Nucleus accumbens (tissue), 56 donors: Measurements from ENCODE around the gene NOL4.
A peak's percentile ranks its signal among the peaks of the same experiment; 100 is the strongest.
"Not testable (repeated sequence)": the region's sequence is repeated elsewhere in the genome, so short reads cannot be mapped to it uniquely, and the experiment has no call there.

ENCODE experiments used
- DNase-seq, 56 donors: peaks; one replicate each; lab custom pipeline; 2025; lab: John Stamatoyannopoulos, UW

NOL4 gene, protein sequence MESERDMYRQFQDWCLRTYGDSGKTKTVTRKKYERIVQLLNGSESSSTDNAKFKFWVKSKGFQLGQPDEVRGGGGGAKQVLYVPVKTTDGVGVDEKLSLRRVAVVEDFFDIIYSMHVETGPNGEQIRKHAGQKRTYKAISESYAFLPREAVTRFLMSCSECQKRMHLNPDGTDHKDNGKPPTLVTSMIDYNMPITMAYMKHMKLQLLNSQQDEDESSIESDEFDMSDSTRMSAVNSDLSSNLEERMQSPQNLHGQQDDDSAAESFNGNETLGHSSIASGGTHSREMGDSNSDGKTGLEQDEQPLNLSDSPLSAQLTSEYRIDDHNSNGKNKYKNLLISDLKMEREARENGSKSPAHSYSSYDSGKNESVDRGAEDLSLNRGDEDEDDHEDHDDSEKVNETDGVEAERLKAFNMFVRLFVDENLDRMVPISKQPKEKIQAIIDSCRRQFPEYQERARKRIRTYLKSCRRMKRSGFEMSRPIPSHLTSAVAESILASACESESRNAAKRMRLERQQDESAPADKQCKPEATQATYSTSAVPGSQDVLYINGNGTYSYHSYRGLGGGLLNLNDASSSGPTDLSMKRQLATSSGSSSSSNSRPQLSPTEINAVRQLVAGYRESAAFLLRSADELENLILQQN

DNA sequence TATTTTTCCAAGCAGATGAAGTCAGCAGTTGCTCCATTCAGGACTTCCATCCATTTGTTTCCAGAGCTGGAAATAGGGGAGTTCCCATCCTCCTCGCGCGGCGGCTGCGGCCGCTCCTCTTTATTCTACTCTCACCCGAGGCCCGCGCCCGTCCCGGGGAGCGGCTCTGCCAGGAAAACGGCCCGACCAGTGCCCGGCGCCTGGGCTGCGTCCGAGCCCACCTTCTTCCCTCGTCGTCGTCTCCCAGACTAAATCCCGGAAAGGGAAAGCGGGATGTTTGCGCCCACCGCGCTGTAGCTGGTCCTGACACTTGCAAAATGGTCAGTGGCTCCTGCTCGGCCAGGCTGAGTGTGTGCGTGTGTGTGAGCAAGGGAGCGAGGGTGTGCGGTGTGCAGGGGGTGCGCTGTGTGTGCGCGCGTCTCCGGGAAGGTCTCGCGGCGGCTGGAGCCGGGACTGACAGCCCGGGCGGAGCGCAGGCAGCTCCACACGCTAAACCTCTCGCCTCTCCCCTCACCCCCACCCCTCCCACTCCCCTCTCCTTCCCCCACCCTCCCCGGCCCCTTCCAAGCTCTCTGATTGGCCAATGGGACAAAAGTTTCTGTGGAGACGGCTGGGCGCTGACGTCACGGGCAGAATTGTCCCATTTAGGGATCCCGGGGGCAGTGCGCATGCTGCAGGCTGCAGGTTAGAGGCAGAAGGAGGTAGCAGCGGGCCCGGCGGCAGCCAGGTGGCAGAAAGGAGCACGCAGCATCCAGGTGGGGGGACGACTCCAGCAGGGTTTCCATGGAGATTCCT, at the start of gene NOL4:
Gene NOL4, minus strand, starts transcription at position 491 of the 795 bp plus-strand sequence. CDS start 1,660 bp downstream, outside the sequence.
- peak; percentile 8 to 97 (median 82) for DNase-seq

DNA sequence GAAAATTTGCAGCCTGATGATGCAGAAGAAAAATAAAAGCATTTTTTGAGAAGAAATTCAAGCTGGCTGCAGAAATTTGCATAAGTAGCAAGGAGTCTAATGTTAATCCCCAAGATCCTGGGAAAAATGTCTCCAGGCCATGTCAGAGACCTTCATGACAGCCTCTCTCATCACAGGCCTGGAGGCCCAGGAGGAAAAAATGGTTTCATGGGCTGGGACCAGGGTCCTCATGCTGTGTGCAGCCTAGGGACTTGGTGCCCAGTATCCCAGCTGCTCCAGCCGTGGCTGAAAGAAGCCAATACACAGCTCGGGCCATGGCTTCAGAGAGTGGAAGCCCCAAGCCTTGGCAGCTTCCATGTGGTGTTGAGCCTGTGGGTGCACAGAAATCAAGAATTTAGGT, 41.3 kb upstream of the NOL4 start:
- not testable (repeated sequence) for DNase-seq

DNA sequence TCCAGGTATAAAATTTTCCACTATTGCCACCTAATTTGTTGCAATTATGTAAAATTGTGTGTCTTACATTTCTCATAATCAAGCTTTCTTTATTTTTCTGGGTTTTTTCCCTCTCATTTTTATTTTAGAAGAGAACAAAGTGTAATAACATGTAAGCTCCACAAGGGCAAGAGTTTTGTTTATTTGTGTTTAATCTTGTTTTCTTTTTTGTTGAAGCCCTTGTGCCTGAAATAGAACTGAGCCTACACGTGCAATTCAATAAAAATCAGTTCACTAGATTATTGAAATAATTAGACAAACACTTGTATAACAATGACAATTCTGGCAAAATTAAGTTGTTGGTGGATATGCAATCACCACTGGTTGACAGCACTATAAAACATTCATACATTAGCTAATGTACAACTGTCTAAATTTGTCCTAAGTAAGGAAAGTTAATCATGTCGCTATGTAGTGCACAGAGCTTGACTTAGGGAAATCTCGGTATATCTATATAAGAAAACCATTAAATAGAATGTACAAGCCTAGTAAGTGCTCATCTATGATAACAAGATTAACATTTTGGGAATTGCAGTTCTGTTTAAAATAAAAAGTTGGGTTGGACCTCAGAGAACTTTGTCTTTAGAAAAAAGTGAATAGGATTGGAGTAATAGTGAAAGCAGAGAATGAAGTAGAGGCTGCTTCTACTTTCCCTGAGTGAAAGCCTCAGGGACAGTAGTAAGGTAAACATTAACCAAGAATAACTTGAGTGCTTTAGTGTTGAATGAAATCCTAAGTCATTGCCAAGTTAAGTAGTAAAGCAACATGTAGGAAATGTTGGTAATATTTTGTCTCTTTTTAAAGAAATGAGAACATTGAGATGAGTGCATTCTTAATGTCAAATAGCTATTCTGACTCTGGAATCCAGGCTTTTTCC, 37.4 kb upstream of the NOL4 start:
- DNase-seq: no peak

DNA sequence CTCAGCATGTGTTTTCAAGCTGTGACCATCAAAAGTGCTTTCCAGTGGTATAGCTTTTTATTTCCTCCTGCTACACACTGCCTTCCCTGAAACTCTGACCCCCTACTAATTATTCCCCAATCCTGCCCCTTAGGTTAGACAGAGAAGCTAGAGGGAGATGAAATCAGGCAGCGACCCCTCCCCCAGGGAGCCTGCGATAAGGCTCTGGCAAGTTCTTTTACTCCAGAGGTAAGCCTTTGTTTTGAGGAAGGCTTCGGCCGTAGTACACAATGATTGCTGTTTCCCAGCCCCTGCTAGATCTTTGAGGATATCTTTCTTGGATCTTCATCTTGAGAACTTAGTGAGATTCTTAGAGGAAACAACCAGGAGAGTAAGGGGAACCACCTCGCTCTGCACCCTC, 33.5 kb upstream of the NOL4 start:
- no peak for DNase-seq

DNA sequence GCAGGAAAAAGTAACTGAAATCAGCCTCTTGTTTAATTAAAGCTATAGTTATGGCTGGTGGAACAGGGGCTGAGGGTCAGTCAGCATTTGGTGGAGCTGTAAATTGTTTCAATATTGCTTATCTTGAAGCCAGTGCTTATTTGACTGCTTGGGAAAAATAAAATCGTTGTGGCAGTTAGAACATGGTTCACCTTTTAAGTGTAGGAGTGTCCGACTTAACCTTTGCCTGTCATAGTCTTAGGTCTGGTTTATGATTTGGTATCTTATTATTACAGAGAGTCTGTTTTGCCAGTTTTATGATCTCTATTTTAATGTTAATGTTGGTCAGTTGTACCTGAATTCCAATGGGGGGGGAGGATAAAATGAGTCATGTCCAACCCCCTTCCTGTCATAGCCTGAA, 27.2 kb upstream of the NOL4 start:
- no peak for DNase-seq

DNA sequence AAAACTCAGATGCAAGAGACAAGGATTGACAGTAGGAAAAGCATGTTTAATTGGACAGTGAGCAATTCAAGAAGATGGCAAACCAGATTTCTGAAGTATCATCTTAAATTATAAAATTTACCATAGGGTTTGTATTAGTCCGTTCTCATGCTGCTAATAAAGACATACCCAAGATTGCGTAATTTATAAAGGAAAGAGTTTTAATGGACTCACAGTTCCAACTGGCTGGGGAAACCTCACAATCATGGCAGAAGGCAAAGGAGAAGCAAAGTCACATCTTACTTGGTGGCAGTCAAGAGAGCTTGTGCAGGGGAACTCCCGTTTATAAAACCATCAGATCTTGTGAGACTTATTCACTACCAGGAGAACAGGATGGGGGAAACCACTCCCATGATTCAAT, 24.0 kb upstream of the NOL4 start:
- no peak for DNase-seq

DNA sequence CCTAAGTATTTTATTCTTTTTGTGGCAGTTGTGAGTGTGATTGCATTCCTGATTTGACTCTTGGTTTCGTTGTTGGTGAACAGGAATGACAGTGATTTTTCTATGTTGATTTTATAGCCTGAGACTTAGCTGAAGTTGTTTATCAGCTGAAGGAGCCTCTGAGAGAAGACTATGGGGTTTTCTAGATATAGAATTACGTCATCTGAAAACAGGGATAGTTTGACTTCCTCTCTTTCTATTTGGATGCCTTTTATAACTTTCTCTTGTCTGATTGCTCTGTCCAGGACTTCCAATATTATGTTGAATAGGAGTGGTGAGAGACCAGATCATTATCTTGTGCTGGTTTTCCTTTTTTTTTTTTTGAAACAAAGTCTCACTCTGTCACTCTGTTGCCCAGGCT, 18.0 kb upstream of the NOL4 start:
- DNase-seq: no peak

DNA sequence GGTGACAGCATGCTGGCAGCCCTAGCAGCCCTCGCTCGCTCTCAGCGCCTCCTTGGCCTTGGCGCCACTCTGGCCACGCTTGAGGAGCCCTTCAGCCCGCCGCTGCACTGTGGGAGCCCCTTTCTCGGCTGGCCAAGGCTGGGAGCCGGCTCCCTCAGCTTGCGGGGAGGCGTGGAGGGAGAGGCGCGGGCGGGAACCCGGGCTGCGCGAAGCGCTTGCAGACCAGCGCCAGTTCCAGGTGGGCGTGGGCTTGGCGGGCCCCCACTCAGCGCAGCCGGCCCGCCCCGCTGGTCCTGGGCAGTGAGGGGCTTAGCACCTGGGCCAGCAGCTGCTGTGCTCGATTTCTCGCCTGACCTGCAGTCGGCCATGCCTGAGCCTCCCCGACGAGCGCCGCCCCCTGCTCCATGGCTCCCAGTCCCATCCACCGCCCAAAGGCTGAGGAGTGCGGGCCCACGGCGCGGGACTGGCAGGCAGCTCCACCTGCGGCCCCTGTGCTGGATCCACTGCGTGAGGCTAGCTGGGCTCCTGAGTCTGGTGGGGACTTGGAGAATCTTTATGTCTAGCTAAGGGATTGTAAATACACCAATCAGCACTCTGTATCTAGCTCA, 9.2 kb upstream of the NOL4 start:
- not testable (repeated sequence) for DNase-seq

DNA sequence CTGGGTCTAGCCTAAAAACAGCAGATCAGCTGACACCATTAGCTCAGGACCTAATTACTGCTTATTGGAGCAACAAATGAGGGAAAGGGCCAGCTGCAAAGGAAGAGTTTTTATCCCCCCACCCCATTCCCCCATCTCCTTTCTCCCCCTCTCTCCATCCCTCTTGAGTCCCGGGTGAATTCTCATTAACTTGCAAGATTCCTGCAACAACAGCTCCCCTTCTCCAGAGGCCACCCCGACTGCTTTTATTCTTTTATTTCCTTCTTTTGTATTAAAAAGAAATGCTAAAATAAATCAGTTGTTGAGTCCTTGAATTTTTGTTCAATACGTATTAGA, 473 bp upstream of the NOL4 start:
- no peak for DNase-seq

DNA sequence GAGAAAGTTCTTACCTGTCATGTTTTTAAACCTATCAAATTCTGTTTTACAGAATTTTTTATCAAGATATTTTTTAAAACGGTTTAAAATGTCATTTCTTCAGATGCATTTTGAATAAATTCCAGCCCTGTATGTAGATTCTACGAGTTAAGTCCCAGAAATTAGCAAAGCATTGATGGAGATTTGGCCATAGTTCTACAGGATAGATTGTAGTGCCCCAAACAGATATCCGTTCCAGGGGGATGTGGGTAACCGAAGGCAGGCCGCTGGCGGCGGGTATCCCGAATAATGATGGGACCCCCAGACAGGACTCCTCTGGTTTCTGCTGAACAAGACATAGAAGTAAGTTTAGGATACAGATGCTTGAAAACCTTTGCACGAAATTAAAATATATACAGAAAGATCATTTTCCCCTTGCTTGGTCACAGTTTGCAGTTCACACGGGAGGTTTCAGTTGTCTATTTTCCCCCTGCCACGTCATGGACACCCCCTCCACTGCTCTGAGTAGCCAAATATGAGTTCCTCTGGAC, 755 bp downstream of the NOL4 start:
- peak in 6 of 56 donors; percentile 13 to 42 (median 35) for DNase-seq

DNA sequence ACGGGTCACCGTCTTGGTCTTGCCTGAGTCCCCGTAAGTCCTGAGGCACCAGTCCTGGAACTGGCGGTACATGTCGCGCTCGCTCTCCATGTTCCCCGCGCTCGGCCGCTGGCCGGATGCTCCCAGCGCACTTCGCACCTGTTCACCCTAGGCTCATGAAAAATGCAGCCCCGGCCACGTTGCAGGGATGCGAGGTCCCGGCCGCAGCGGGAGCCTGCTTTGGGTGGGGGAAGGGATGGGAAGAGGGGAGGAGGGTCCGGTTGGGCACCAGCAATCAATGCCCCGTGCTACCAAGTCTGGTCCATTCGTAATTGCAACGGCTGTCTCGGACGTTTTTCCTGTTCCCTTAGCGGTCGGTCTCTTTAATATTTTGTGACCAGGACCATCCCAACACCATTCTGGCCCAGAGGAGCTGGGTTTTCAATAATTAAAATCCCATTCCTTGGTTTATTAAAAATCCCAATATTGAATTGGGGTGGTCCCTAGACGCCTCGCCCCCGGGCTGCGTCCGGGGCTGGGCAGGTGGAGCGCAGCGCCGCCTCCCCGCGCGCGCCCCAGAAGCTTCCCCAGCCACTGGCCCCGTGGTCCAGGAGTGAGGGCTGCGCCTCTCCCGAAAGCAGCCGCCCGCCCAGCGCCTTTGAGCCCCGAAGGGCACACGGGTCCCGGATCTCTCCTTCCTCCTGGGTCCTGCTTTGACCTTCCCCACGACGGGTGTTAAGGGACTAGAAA, 1.4 kb downstream of the NOL4 start:
- peak in 25 of 56 donors; percentile 3 to 63 (median 34) for DNase-seq

DNA sequence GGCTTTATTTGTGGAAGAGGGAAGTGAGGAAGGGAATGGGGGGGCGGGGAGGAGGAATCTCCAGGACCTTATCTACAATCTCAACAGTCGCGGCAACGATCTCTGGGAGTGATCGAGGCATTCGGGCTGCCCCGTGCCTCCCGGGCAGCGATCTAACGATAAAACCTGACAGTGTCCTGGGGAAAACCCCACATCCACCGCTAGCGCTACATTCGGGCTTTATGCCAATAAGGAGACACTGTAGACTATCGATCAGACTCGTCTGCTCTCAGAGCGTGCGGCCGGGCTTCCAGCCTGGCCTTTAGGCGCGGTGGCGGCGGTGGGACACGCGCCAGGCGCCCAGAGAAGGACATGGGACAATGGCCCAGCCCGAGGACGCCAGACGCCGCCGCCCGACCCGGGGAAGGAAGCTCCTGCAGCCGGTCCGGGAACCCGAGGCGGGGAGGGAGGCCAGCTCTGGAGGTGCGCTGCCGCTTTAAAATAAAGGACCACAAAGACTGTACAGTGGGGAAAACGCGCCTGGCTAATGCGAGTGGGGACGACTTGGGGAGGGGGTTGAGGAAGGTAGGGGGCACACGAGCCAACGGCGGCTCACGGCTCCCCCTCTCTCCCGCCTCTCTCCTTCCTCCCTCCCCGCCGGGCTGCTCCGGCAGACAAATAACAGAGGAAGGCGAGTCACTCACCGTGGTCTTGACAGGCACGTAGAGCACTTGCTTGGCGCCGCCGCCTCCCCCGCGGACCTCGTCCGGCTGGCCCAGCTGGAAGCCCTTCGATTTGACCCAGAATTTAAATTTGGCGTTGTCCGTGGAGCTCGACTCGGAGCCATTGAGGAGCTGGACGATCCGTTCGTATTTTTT, 2.2 kb downstream of the NOL4 start:
- DNase-seq: peak in 42 of 56 donors; percentile 13 to 83 (median 54)

DNA sequence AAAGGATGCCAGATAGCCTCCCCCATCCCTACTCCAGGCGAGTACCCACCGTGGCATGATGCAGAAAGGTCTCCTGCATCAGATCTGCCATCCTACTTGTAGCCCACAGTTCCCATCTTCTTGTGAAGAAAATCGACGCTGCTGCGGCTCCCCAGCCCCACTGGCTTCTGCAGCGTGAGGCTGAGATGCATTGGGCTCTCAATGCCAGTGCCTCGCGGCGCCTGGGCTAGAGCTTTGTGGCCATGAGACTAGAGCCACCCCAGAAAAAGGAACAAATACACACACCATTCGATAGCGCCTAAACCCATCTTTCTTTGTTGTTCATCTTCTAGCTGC, 2.8 kb downstream of the NOL4 start:
- DNase-seq: peak in 41 of 56 donors; percentile 5 to 83 (median 46)

DNA sequence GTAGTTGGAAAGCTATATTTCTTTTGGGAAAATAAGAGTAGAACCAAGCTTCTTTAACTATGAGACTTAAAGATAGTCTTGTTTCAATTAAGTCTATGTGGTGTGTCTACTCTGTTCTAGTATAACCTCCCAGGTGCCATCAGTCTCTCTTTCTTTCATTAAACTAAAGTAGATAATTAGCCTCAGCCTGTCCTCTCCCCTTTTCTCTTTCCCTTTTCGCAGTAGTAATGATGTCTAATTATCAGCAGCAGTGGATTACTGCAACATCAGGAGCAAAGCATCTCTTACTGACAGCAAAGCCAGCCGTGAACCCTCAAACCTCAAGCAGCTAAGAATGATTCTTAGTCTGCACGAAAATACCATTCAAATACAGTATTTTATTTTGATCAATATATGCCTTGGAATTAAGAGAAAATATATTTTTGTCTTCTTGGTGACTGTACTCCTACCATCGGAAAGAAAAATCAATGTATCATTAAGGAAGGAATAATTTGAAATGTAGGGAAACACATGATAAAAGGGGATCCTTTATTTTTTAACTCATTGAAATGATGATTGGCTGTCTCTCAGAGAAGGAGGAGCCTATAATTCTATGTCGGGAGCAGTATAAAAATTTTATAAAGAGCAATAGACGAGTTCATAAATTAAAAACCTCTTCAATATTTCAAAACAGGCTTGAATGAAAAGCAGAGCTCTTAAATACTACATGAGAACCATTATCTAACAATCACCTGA, 4.5 kb downstream of the NOL4 start:
- peak in 1 of 56 donors; percentile 13 for DNase-seq

DNA sequence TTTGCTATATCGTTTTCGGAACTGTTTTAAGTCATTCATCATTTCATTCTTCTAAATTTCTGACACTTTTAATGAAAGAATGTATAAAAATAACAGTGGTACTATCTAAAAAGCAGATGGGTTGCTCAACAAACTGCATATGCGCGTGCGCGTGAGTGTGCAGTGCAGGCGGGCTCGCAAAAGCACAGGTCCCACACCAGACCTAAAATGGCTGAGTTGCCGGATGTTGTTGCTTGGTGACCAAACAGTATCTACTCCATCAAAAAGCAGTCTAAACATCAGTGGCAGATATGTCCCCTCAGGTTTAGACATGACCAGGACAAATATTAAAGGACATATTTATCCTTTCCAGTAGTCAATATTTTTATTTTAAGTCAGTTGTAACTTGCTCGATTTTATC, 5.1 kb downstream of the NOL4 start:
- DNase-seq: peak in 28 of 56 donors; percentile 0 to 53 (median 15)

DNA sequence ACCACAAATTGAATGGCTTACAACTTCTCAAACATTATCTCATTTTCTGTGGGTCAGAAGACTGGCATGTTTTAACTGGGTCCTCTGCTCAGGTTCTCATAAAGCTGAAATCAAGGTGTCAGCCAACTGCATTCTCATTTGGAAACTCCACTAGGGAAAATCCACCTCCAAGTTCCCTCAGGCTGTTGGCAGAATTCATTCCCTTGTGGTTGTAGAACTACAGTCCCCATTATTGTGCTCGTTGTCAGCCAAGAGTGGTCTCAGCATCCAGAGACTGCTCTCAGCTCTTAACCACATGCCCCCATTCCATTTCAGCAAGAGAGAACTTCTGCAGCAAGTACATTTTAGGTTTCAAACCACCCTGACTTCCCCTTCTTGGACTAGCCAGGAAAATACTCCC, 12.2 kb downstream of the NOL4 start:
- DNase-seq: no peak

DNA sequence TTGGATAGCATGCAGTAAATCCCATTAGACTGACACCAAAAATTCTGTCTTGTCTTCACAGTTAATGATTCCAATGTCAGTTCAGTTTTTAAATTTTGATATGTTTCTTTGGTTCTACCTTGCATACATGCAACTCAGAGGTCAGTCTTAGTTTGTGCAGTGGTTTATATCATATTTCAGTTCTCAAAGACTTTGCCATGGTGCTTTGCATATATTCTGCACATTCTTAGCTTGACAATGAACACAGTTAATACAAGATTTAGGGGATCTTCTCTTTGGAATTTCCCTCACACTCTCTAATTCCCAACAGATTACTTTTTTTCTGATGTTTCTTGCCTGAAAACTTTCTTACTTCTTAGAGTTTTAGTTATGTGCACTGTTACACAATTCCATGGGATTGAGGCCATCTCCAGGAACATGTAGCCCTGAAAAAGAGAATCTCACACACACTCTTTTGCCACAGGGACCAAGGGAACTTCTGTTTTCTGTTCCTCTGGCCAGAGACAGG, 17.3 kb downstream of the NOL4 start:
- no peak for DNase-seq
